Activated T-cell treated with anti-CD3 and anti-CD28 coated beads for 4 hours (primary cell): ENCODE results near the gene POLA1.

ENCODE experiments used
- DNase-seq: peaks from one replicate; pipeline ENCODE4 v3.0.0-alpha.2; 2020

Gene POLA1

GRCh38 chrX:24987731-24988130, 294.0 kb downstream of the POLA1 start:
- DNase-seq = no peak

- no peak for DNase-seq
These were observed 294.6 kb downstream of the POLA1 start for GRCh38 chrX:24988314-24988713.

DNA sequence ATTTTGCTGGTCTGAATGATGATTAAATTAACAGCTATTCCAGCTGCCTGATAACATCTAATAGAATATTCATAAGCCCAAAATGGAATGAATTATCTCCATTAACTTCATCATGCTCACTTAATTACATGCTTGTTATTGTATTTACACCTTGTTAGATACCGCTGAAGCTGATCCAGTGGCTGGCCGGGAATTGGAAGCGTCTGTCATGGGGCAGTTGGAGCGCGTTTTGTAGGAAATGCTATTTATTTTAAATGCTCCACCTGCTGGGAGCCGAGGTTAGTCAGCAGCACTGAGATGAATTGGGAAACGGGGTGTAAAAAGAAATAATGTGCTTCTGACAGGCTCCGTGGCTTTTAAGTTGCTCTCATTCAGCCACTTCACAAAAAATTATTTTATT, 296.8 kb downstream of the POLA1 start:
- no peak for DNase-seq

- no peak for DNase-seq
These were observed 300.2 kb downstream of the POLA1 start for GRCh38 chrX:24993879-24994278.

DNA sequence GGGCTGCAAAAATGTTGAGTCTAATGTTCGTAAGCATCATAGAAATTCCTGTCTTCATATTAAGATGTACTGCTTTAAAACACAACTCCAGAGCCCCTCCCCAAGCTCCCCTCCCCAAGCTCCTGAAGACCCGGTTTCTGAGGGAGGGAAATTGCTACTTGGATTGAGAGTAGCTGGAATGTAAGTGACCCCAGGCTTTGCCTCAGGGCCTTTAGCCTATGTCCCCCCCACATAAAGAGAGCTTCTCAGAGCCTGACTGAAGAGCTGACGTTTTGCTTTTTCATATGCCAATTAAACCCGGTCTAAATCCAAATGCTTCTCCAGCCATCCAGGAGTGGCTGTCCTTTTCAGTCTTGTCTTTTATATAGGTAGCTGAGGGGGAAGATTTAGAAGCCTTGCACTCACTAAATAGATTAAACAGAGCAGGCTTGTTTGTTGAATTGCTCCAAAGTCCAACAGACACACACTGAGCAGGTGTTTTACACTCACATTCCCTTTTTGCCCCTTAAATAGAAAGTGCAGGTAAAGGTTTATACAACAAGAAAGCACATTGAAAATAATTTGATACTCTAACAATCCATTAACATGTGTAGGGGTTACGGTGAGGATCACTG, 302.5 kb downstream of the POLA1 start:
- no peak for DNase-seq

DNA sequence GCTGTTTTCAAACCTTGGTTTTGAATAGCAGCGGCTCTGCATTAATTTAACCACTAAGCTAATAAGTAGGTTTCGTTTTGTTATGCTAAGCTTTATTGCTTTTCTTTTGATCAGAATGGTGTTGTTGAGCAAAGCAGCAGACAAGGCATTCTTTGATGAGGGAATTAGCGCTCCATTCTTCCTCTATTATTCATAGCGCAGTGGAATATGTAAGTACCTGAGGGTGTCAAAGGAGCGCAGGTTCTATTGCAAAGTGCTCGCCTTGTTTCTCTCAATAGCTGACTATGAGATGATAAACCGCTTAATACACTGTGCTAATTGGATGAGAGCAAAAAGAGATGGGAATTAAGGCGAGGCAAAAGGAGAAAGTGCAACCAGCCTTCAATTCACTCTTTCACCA, 305.8 kb downstream of the POLA1 start:
- DNase-seq = no peak

GRCh38 chrX:25001808-25002660, 308.3 kb downstream of the POLA1 start:
- DNase-seq = no peak

GRCh38 chrX:25002661-25003020, 308.9 kb downstream of the POLA1 start:
- DNase-seq = no peak

DNA sequence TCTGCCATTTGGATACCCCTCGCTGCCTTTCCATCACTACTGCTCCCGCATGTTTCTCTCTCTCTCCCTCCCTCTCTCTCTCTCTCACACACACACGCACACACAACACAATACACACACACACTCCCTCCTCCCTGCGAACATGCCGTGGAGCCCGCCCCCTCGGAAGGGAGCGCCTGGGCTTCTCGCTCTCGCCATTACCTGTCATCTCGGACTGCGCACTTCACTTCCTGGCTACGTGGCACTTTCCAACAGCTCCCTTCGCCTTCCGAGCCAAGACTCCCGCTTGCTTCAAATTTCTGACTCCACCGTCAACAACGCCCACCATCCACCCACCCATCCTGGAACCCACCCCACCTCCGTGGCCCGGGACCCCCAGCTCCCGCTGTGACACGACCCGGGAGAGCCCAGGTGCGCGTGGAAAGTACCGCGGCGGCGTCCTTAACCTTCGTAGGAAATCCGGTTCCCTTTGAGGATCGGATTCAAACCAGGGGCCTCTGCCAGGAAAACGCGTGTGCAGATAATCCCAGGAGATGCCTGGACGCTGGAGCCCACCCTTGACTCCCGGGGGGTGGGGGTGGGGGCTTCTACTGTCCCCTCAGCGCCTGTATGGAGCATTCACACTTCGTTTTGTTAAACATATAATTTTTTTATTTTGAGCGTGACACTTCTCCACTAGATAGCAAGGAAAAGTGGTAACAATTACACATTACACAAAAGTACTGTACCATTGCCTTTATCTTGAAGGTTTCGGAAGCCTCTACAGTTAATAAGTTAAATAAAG, 309.5 kb downstream of the POLA1 start:
- no peak for DNase-seq

GRCh38 chrX:25004040-25004439, 310.3 kb downstream of the POLA1 start:
- DNase-seq = no peak

DNA sequence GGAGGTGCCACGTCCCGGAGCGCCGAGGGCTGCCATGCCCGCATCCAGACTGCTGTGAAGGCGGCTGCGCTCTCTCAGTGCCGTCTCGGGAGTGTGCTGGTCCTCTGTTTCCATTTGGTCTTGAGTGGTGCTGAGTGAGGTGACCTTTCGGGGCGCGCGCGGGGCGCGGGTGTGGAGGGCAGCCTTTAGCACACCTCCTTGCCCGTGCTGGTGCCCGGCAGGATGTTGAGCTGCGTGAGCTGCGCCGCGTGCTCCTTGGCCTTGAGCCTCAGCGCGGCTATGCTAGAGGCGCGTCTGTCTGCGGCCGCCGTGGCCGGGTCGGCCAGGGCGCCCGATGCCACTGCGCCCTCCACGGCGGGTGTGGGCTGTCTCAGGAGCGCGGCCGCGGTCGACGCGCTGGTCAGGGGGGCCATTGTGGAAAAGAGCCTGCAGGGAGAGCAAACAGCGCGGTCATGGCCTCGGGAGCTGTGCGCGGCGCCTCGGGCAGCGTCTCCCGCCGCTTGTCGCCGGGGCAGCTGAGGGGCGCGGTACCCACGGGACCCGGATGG, 310.8 kb downstream of the POLA1 start:
- no peak for DNase-seq

DNA sequence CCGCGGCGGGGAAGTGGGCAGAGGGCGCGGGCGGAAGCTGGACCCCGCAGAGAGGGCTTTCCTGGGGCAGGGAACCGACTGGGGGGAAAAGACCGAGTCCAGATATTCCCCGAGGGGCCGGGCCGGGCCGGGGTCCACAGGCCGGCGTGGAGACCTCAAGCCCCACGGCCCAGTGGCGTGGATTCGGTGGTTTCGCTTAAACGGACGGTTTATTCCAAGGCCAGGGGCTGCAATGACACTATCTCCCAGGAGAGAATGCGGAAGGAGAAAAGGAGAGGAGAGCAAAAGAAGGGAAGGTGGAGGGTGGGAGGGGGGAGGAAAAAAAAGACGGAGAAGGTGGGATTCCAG, 311.3 kb downstream of the POLA1 start:
- DNase-seq = no peak

GRCh38 chrX:25005382-25006185, 311.9 kb downstream of the POLA1 start:
- no peak for DNase-seq

- DNase-seq = no peak
These were observed 312.9 kb downstream of the POLA1 start for GRCh38 chrX:25006586-25007058.

- no peak for DNase-seq
These were observed 313.6 kb downstream of the POLA1 start for GRCh38 chrX:25007059-25008053.

DNA sequence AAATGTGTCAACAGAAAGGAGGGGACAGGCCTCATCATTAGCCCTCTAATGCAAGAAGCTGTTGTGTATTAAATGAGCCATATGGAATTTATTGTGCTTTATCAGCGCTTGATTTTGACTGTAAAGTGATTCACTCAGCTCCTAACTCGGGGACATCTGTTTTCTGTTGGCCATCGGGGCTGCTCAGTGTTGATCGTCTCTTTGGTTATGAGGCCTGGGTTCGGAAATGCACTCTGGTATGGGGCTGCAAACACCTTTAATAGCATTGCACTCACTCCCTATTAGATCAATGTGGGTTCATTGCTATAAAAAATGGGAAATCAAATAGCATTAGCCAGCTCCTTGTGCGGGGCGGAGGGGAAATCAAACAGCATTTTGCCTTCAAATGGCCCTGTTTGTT, 315.7 kb downstream of the POLA1 start:
- no peak for DNase-seq

GRCh38 chrX:25010784-25011588, 317.3 kb downstream of the POLA1 start:
- no peak for DNase-seq

DNA sequence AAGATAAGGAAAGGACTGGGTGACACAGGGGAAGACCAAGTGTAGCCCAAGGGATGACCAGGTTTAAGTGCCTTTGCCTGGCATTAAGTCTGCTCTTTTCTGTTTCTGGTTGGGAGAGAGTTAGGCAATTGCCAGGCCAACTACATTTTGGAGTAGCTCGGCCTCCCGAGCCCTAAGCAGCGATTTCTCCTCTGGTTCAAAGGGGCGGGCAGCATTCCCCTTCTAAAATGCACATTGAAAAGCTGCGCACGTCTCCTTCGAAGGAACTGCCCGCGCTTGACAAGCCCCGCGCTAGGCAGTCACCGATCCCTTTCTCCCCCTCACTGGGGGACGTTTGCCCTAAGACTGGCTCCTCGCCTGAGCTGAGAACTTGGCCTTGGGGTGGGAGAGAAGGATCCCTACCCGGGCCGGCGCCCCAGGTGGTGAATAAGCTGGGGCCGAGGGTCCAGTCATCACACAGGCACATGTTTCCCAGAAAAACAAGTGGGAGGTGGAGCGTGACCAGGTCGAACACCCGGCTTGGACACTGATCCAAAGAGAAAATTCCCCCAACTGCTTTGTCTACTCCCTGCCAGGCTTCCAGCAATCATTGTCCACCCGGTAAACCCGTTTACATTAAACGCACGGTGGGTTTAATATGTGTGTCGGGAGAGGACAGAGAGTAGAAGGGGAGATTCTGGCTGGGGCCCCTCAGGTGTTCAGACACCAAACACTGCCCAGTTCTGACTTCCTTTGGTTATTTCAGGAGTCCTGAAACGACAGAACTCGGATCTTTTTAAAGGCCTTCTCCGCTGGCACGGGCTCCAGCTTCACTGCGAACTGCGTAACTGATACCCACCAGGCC, 318.1 kb downstream of the POLA1 start:
- no peak for DNase-seq

GRCh38 chrX:25012433-25012735, 318.7 kb downstream of the POLA1 start:
- no peak for DNase-seq
